Mesenchymal stem cell (in vitro differentiated cells and primary cell): ENCODE measurements around the gene SCAF11.

ENCODE experiments used
- DNase-seq: peaks from one replicate; pipeline ENCODE4 v3.0.0-alpha.2; 2013
- H2AFZ ChIP-seq: one replicate; pipeline ENCODE4 v1.6.1; 2013; ENCODE audit warnings: low read depth, mild to moderate bottlenecking, control low read depth, inconsistent platforms, low read length, moderate library complexity
- H2AK5ac ChIP-seq: 2 replicates; pipeline ENCODE4 v1.6.1; 2013; ENCODE audit warnings: low read length, moderate library complexity, mild to moderate bottlenecking, inconsistent platforms; ENCODE audit not compliant: severe bottlenecking
- H2BK120ac ChIP-seq: one replicate; pipeline ENCODE4 v1.6.1; 2013; ENCODE audit warnings: low read depth, mild to moderate bottlenecking, inconsistent platforms, low read length, moderate library complexity
- H2BK12ac ChIP-seq, 2 experiments: one replicate each; pipeline ENCODE4 v1.6.1; 2013; ENCODE audit warnings: inconsistent platforms in 2 of 2, low read length in 2 of 2, mild to moderate bottlenecking in 2 of 2, moderate library complexity in 2 of 2, control low read depth in 1 of 2
- H2BK15ac ChIP-seq: one replicate; pipeline ENCODE4 v1.6.1; 2013; ENCODE audit warnings: mild to moderate bottlenecking, low read depth, inconsistent platforms; ENCODE audit not compliant: poor library complexity, severe bottlenecking
- H2BK5ac ChIP-seq: 2 replicates; pipeline ENCODE4 v1.6.1; 2013; ENCODE audit warnings: low read depth, mild to moderate bottlenecking, low read length, control low read depth, inconsistent platforms; ENCODE audit not compliant: poor library complexity, severe bottlenecking
- H3K14ac ChIP-seq, 2 experiments: one replicate each; pipeline ENCODE4 v1.6.1; 2013; ENCODE audit warnings: inconsistent platforms in 2 of 2, low read length in 2 of 2, control low read depth in 1 of 2, mild to moderate bottlenecking in 1 of 2, moderate library complexity in 1 of 2
- H3K18ac ChIP-seq, 2 experiments: one replicate each; pipeline ENCODE4 v1.6.1; 2013; ENCODE audit warnings: inconsistent platforms in 2 of 2, low read length in 2 of 2, control low read depth in 1 of 2, low read depth in 1 of 2, mild to moderate bottlenecking in 1 of 2
- H3K23ac ChIP-seq, 2 experiments: one replicate each; pipeline ENCODE4 v1.6.1; 2013; ENCODE audit warnings: inconsistent platforms in 2 of 2, low read length in 2 of 2, mild to moderate bottlenecking in 2 of 2, moderate library complexity in 2 of 2, control low read depth in 1 of 2
- H3K27ac ChIP-seq: 2 replicates; pipeline ENCODE4 v1.5.1; 2013; ENCODE audit warnings: mild to moderate bottlenecking, moderate library complexity, low read length, control low read depth, inconsistent platforms; ENCODE audit not compliant: poor library complexity, severe bottlenecking
- H3K27me3 ChIP-seq, 2 experiments: 2 replicates each; pipeline versions ENCODE4 v1.6.1 to v1.7.0; 2013; ENCODE audit warnings: low read length in 2 of 2, mild to moderate bottlenecking in 2 of 2, moderate library complexity in 2 of 2, control low read depth in 1 of 2, inconsistent platforms in 1 of 2; ENCODE audit not compliant: control insufficient read depth in 1 of 2, insufficient read depth in 1 of 2
- H3K36me3 ChIP-seq, 2 experiments: 2 replicates each; pipeline versions ENCODE4 v1.6.1 to v1.7.0; 2013; ENCODE audit warnings: low read length in 2 of 2, control low read depth in 1 of 2, inconsistent platforms in 1 of 2, low read depth in 1 of 2, mild to moderate bottlenecking in 1 of 2; ENCODE audit not compliant: insufficient read depth in 2 of 2, control insufficient read depth in 1 of 2
- H3K4ac ChIP-seq, 2 experiments: one replicate each; pipeline ENCODE4 v1.6.1; 2013; ENCODE audit warnings: inconsistent platforms in 2 of 2, low read length in 2 of 2, mild to moderate bottlenecking in 2 of 2, moderate library complexity in 2 of 2, control low read depth in 1 of 2, low read depth in 1 of 2
- H3K4me1 ChIP-seq: 2 replicates; pipeline ENCODE4 v1.6.1; 2013; ENCODE audit warnings: low read depth, low read length, control low read depth; ENCODE audit not compliant: control insufficient read depth, insufficient read depth
- H3K4me2 ChIP-seq: 2 replicates; pipeline ENCODE4 v1.6.1; 2013; ENCODE audit warnings: low read length, mild to moderate bottlenecking, inconsistent platforms; ENCODE audit not compliant: poor library complexity, severe bottlenecking
- H3K4me3 ChIP-seq, 2 experiments: 2 replicates each; pipeline versions ENCODE4 v1.5.1 to v1.7.0; 2013; ENCODE audit warnings: low read length in 2 of 2, mild to moderate bottlenecking in 2 of 2, control low read depth in 1 of 2, low read depth in 1 of 2; ENCODE audit not compliant: insufficient read depth in 1 of 2
- H3K79me1 ChIP-seq: replicated peaks from 2 replicates; pipeline ENCODE4 v1.6.1; 2013; ENCODE audit warnings: mild to moderate bottlenecking, control low read depth, low read length, inconsistent platforms; ENCODE audit not compliant: poor library complexity, severe bottlenecking
- H3K9ac ChIP-seq: 2 replicates; pipeline ENCODE4 v1.7.0; 2013; ENCODE audit warnings: mild to moderate bottlenecking, low read length, moderate library complexity
- H3K9me3 ChIP-seq: 2 replicates; pipeline ENCODE4 v1.7.0; 2013; ENCODE audit warnings: mild to moderate bottlenecking, low read length; ENCODE audit not compliant: control insufficient read depth
- H4K8ac ChIP-seq: one replicate; pipeline ENCODE4 v1.6.1; 2013; ENCODE audit warnings: inconsistent platforms, mild to moderate bottlenecking, low read length, moderate library complexity
- H4K91ac ChIP-seq: one replicate; pipeline ENCODE4 v1.6.1; 2013; ENCODE audit warnings: mild to moderate bottlenecking, low read length, inconsistent platforms
- WGBS: methylation state at CpG from one replicate; pipeline ENCODE4 v1.1.7; 2013; ENCODE audit warnings: mixed read lengths; 5-methylcytosine and 5-hydroxymethylcytosine counted together

SCAF11 gene

GRCh38 chr12:45969084-45969483 lies 21.3 kb downstream of the SCAF11 start:
- no peak overlapping the region for H3K9ac ChIP-seq
- H3K4me2 ChIP-seq: no peak overlapping the region
- 31% methylated on average over 1 of the region's 2 CpGs for WGBS
- H2AFZ ChIP-seq: no peak overlapping the region
- no peaks in the 10 kb centered on the region for H3K79me1 ChIP-seq
- H3K9me3 ChIP-seq: no peaks in the 10 kb centered on the region
- no peak overlapping the region for H3K4me3 ChIP-seq
- H3K23ac ChIP-seq: no peak overlapping the region
- peak; percentile 36 for DNase-seq
- no peak overlapping the region for H4K8ac ChIP-seq
- no peak overlapping the region for H2AK5ac ChIP-seq
- H2BK12ac ChIP-seq: no peak overlapping the region
- H4K91ac ChIP-seq: no peak overlapping the region
- no peaks in the 10 kb centered on the region for H3K27me3 ChIP-seq
- no peak overlapping the region for H3K18ac ChIP-seq
- H2BK5ac ChIP-seq: no peak overlapping the region
- peaks cover 12% of the 10 kb centered on the region for H3K4me1 ChIP-seq
- peaks cover 4 to 13% of the 10 kb centered on the region in 2 experiments for H3K36me3 ChIP-seq
- H3K14ac ChIP-seq: no peak overlapping the region
- no peak overlapping the region for H3K4ac ChIP-seq
- H2BK15ac ChIP-seq: no peak overlapping the region
- H3K27ac ChIP-seq: peak overlapping the region; percentile 79
- H2BK120ac ChIP-seq: no peak overlapping the region

GRCh38 chr12:45966486-45966885 lies 23.9 kb downstream of the SCAF11 start:
- no peak overlapping the region for H3K23ac ChIP-seq
- H3K4me1 ChIP-seq: peaks cover 9% of the 10 kb centered on the region
- no peak overlapping the region for H2BK5ac ChIP-seq
- H3K4me2 ChIP-seq: no peak overlapping the region
- H2BK120ac ChIP-seq: no peak overlapping the region
- no peak overlapping the region for H3K18ac ChIP-seq
- H3K79me1 ChIP-seq: no peaks in the 10 kb centered on the region
- H4K91ac ChIP-seq: no peak overlapping the region
- no peak overlapping the region for H4K8ac ChIP-seq
- peak overlapping the region; percentile 11 for H3K9ac ChIP-seq
- H3K36me3 ChIP-seq: peaks cover 4 to 36% of the 10 kb centered on the region in 2 experiments
- H3K9me3 ChIP-seq: peaks cover 4% of the 10 kb centered on the region
- H2AK5ac ChIP-seq: no peak overlapping the region
- H3K4me3 ChIP-seq: no peak overlapping the region
- H3K4ac ChIP-seq: no peak overlapping the region
- peak; percentile 46 for DNase-seq
- no peaks in the 10 kb centered on the region for H3K27me3 ChIP-seq
- no peak overlapping the region for H2AFZ ChIP-seq
- H2BK15ac ChIP-seq: no peak overlapping the region
- H3K27ac ChIP-seq: peak overlapping the region; percentile 86
- H2BK12ac ChIP-seq: no peak overlapping the region
- H3K14ac ChIP-seq: no peak overlapping the region
- WGBS: 64% methylated on average over 1 of the region's 1 CpG

- no peak overlapping the region for H3K4me2 ChIP-seq
- H3K4me3 ChIP-seq: no peak overlapping the region
- H3K4ac ChIP-seq: no peak overlapping the region
- H3K36me3 ChIP-seq: peaks cover 0 to 63% of the 10 kb centered on the region in 2 experiments
- peaks cover 4% of the 10 kb centered on the region for H3K4me1 ChIP-seq
- H3K9ac ChIP-seq: no peak overlapping the region
- H3K23ac ChIP-seq: no peak overlapping the region
- WGBS: 100% methylated on average over 2 of the region's 4 CpGs
- DNase-seq: no peak
- no peak overlapping the region for H2AFZ ChIP-seq
- no peak overlapping the region for H3K14ac ChIP-seq
- peaks cover 3% of the 10 kb centered on the region for H3K79me1 ChIP-seq
- H3K27me3 ChIP-seq: no peaks in the 10 kb centered on the region
- H2BK120ac ChIP-seq: no peak overlapping the region
- no peak overlapping the region for H2BK5ac ChIP-seq
- no peak overlapping the region for H2BK15ac ChIP-seq
- no peak overlapping the region for H2AK5ac ChIP-seq
- peaks cover 4% of the 10 kb centered on the region for H3K9me3 ChIP-seq
- no peak overlapping the region for H4K91ac ChIP-seq
- H3K27ac ChIP-seq: no peak overlapping the region
- H3K18ac ChIP-seq: no peak overlapping the region
- H2BK12ac ChIP-seq: no peak overlapping the region
- no peak overlapping the region for H4K8ac ChIP-seq
Measured at GRCh38 chr12:45962553-45963325, 27.6 kb downstream of the SCAF11 start.

- H2AK5ac ChIP-seq: no peak overlapping the region
Measured at GRCh38 chr12:45959728-45960127, 30.6 kb downstream of the SCAF11 start.

More at GRCh38 chr12:45959728-45960127, 30.6 kb downstream of the SCAF11 start:
- no peak overlapping the region for H3K4ac ChIP-seq
- no peak overlapping the region for H2AFZ ChIP-seq
- H2BK5ac ChIP-seq: no peak overlapping the region
- 100% methylated on average over 1 of the region's 2 CpGs for WGBS
- H3K9ac ChIP-seq: no peak overlapping the region
- no peak for DNase-seq
- no peak overlapping the region for H4K8ac ChIP-seq
- H4K91ac ChIP-seq: no peak overlapping the region
- H3K4me1 ChIP-seq: no peaks in the 10 kb centered on the region
- H3K4me2 ChIP-seq: no peak overlapping the region
- H3K79me1 ChIP-seq: peaks cover 5% of the 10 kb centered on the region
- no peak overlapping the region for H2BK12ac ChIP-seq
- no peak overlapping the region for H2BK15ac ChIP-seq
- H3K23ac ChIP-seq: no peak overlapping the region
- H3K9me3 ChIP-seq: peaks cover 4% of the 10 kb centered on the region
- H3K4me3 ChIP-seq: no peak overlapping the region
- peaks cover 2 to 77% of the 10 kb centered on the region in 2 experiments for H3K36me3 ChIP-seq
- no peaks in the 10 kb centered on the region for H3K27me3 ChIP-seq
- no peak overlapping the region for H3K27ac ChIP-seq
- no peak overlapping the region for H3K18ac ChIP-seq
- no peak overlapping the region for H2BK120ac ChIP-seq
- H3K14ac ChIP-seq: no peak overlapping the region
